IMR-90 (cell line): ENCODE results near the gene POU3F3. TPM values are rescaled to one million over a fixed set of nuclear protein-coding genes. Genes with fewer than 3 reads are reported as not detected.

ENCODE experiments used
- ATAC-seq: fragments of 200-7000 bp; cut with Tn5 transposase; 2 replicates; pipeline ENCODE4 v1.9.1; 2020; ENCODE audit warnings: low read depth, mild to moderate bottlenecking, moderate library complexity
- BruUV-seq: library from RNA; stranded (reverse); fragments of 400-500 nt; replicated peaks from 2 replicates; lab custom pipeline; 2021; lab: Mats Ljungman, UMichigan
- CTCF ChIA-PET: fragments of 300-600 bp; formaldehyde crosslinking; extraction: SDS; loops from one replicate; lab custom pipeline; 2021; ENCODE audit warnings: antibody characterized with exemption; lab: Yijun Ruan, JAX
- POLR2A ChIA-PET: fragments of 300-600 bp; sonication (Branson Sonifier 250); formaldehyde crosslinking; loops from one replicate; lab custom pipeline; 2022; ENCODE audit warnings: antibody characterized with exemption; ENCODE audit not compliant: unreplicated experiment; lab: Charles Lee
- DNase-seq: peaks from one replicate; pipeline ENCODE4 v3.0.0; 2013
- H2AFZ ChIP-seq: replicated peaks from 2 replicates; pipeline ENCODE3; 2013; ENCODE audit warnings: low read length, mild to moderate bottlenecking; ENCODE audit not compliant: poor library complexity
- H2AK5ac ChIP-seq: 2 replicates; pipeline ENCODE4 v1.6.1; 2013; ENCODE audit warnings: low read depth, low read length, inconsistent platforms
- H2AK9ac ChIP-seq: replicated peaks from 2 replicates; pipeline ENCODE3; 2013; ENCODE audit warnings: mild to moderate bottlenecking, low read depth, low read length, moderate library complexity; ENCODE audit not compliant: poor library complexity
- H2BK120ac ChIP-seq: 2 replicates; pipeline ENCODE4 v1.6.1; 2013; ENCODE audit warnings: low read depth, low read length, inconsistent platforms
- H2BK15ac ChIP-seq: 3 replicates; pipeline ENCODE4 v1.6.1; 2013; ENCODE audit warnings: low read depth, low read length, inconsistent platforms
- H2BK20ac ChIP-seq: 2 replicates; pipeline ENCODE4 v1.6.1; 2013; ENCODE audit warnings: low read depth, mild to moderate bottlenecking, inconsistent platforms, low read length, moderate library complexity
- H2BK5ac ChIP-seq: 2 replicates; pipeline ENCODE4 v1.6.1; 2013; ENCODE audit warnings: mild to moderate bottlenecking, low read depth, low read length, inconsistent platforms; ENCODE audit not compliant: poor library complexity, severe bottlenecking
- H3K14ac ChIP-seq: replicated peaks from 2 replicates; pipeline ENCODE4 v1.6.1; 2013; ENCODE audit warnings: low read depth, low read length, inconsistent platforms
- H3K18ac ChIP-seq: 2 replicates; pipeline ENCODE4 v1.6.1; 2013; ENCODE audit warnings: low read depth, low read length, control low read depth
- H3K23ac ChIP-seq: 2 replicates; pipeline ENCODE4 v1.6.1; 2013; ENCODE audit warnings: low read depth, low read length, inconsistent platforms
- H3K27ac ChIP-seq: 2 replicates; pipeline ENCODE4 v1.5.1; 2013; ENCODE audit warnings: mild to moderate bottlenecking, control low read depth, low read length; ENCODE audit not compliant: insufficient read depth
- H3K27me3 ChIP-seq: 2 replicates; pipeline ENCODE4 v1.6.1; 2013; ENCODE audit warnings: low read length; ENCODE audit not compliant: control insufficient read depth, insufficient read depth
- H3K36me3 ChIP-seq: 2 replicates; pipeline ENCODE4 v1.6.1; 2013; ENCODE audit warnings: low read length, mixed read lengths; ENCODE audit not compliant: control insufficient read depth, insufficient read depth
- H3K4ac ChIP-seq: 2 replicates; pipeline ENCODE4 v1.6.1; 2013; ENCODE audit warnings: low read depth, low read length, inconsistent platforms
- H3K4me1 ChIP-seq: 2 replicates; pipeline ENCODE4 v1.6.1; 2013; ENCODE audit warnings: low read length, mixed read lengths; ENCODE audit not compliant: control insufficient read depth, insufficient read depth
- H3K4me2 ChIP-seq: 2 replicates; pipeline ENCODE4 v1.6.1; 2013; ENCODE audit warnings: low read depth, mild to moderate bottlenecking, control low read depth, low read length, moderate library complexity
- H3K4me3 ChIP-seq: 2 replicates; pipeline ENCODE4 v1.5.1; 2013; ENCODE audit warnings: low read depth, mild to moderate bottlenecking, control low read depth, low read length, moderate library complexity; ENCODE audit not compliant: insufficient read depth
- H3K56ac ChIP-seq: 2 replicates; pipeline ENCODE4 v1.6.1; 2013; ENCODE audit warnings: low read length, inconsistent platforms; ENCODE audit not compliant: insufficient read depth; ENCODE audit errors: extremely low read depth
- H3K79me1 ChIP-seq, 2 experiments: 2 replicates each; pipeline ENCODE4 v1.6.1; 2013; ENCODE audit warnings: low read length in 2 of 2, inconsistent platforms in 1 of 2, low read depth in 1 of 2
- H3K9ac ChIP-seq: 2 replicates; pipeline ENCODE4 v1.6.1; 2013; ENCODE audit warnings: low read depth, low read length, control low read depth
- H3K9me1 ChIP-seq: 2 replicates; pipeline ENCODE4 v1.6.1; 2013; ENCODE audit warnings: low read length, inconsistent platforms; ENCODE audit not compliant: insufficient read depth
- H3K9me3 ChIP-seq: 2 replicates; pipeline ENCODE4 v1.6.1; 2013; ENCODE audit warnings: low read length; ENCODE audit not compliant: control insufficient read depth, insufficient read depth
- H4K20me1 ChIP-seq: 2 replicates; pipeline ENCODE4 v1.6.1; 2013; ENCODE audit warnings: low read length, inconsistent platforms; ENCODE audit not compliant: insufficient read depth
- H4K5ac ChIP-seq: 2 replicates; pipeline ENCODE4 v1.6.1; 2013; ENCODE audit warnings: mild to moderate bottlenecking, low read depth, low read length, control low read depth
- H4K8ac ChIP-seq, 2 experiments: 2 replicates each; pipeline ENCODE4 v1.6.1; 2013; ENCODE audit warnings: low read depth in 2 of 2, low read length in 2 of 2, control low read depth in 1 of 2, inconsistent platforms in 1 of 2
- H4K91ac ChIP-seq: 2 replicates; pipeline ENCODE4 v1.6.1; 2013; ENCODE audit warnings: low read depth, low read length, inconsistent platforms; ENCODE audit not compliant: insufficient read depth
- BHLHE40 ChIP-seq: fragments of 150-350 bp; IDR thresholded peaks from 2 replicates; pipeline ENCODE4 v1.6.1; 2016; ENCODE audit warnings: mild to moderate bottlenecking, low read depth, low read length
- CEBPB ChIP-seq: IDR thresholded peaks from 2 replicates; pipeline ENCODE4 v1.6.1; 2012; ENCODE audit warnings: low read depth, low read length, improper control_type of control experiment
- CHD1 ChIP-seq: IDR thresholded peaks from 2 replicates; pipeline ENCODE4 v1.6.1; 2012; ENCODE audit warnings: low read depth, low read length, improper control_type of control experiment
- CTCF ChIP-seq: conservative IDR thresholded peaks from 2 replicates; pipeline ENCODE4 v1.5.1; 2012; ENCODE audit warnings: mild to moderate bottlenecking, low read depth, low read length, improper control_type of control experiment
- ELK1 ChIP-seq: fragments of 150-350 bp; IDR thresholded peaks from 2 replicates; pipeline ENCODE4 v1.6.1; 2016; ENCODE audit warnings: low read depth, mild to moderate bottlenecking, low read length, moderate library complexity, borderline replicate concordance
- FOS ChIP-seq: fragments of 150-350 bp; IDR thresholded peaks from 2 replicates; pipeline ENCODE4 v1.6.1; 2016; ENCODE audit warnings: low read depth, low read length
- MAFK ChIP-seq: IDR thresholded peaks from 2 replicates; pipeline ENCODE4 v1.6.1; 2012; ENCODE audit warnings: low read depth, low read length, improper control_type of control experiment
- MAZ ChIP-seq: IDR thresholded peaks from 2 replicates; pipeline ENCODE4 v1.6.1; 2012; ENCODE audit warnings: low read depth, mild to moderate bottlenecking, low read length, improper control_type of control experiment, moderate library complexity, borderline replicate concordance
- NFE2L2 ChIP-seq: fragments of 150-350 bp; IDR thresholded peaks from 2 replicates; pipeline ENCODE4 v1.6.1; 2016; ENCODE audit warnings: low read depth, mild to moderate bottlenecking, low read length
- POLR2A ChIP-seq: IDR thresholded peaks from 2 replicates; pipeline ENCODE4 v1.6.1; 2012; ENCODE audit warnings: mild to moderate bottlenecking, low read depth, low read length
- RAD21 ChIP-seq: IDR thresholded peaks from 2 replicates; pipeline ENCODE4 v1.6.1; 2012; ENCODE audit warnings: low read length, improper control_type of control experiment
- RCOR1 ChIP-seq: IDR thresholded peaks from 2 replicates; pipeline ENCODE4 v1.6.1; 2012; ENCODE audit warnings: mild to moderate bottlenecking, low read length, improper control_type of control experiment; ENCODE audit not compliant: insufficient replicate concordance
- RFX5 ChIP-seq: IDR thresholded peaks from 2 replicates; pipeline ENCODE4 v1.8.0; 2012; ENCODE audit warnings: low read depth, mild to moderate bottlenecking, low read length, moderate library complexity
- SMC3 ChIP-seq: fragments of 150-350 bp; IDR thresholded peaks from 2 replicates; pipeline ENCODE4 v1.6.1; 2016; ENCODE audit warnings: low read depth, mild to moderate bottlenecking, antibody characterized with exemption, low read length, moderate library complexity
- USF2 ChIP-seq: fragments of 150-350 bp; IDR thresholded peaks from 2 replicates; pipeline ENCODE4 v1.6.1; 2017; ENCODE audit warnings: mild to moderate bottlenecking, antibody characterized with exemption, low read length, low read depth
- WGBS, 2 experiments: methylation state at CpG; one replicate each; pipeline versions ENCODE4 v1.1.5 to v1.1.7; 2013; ENCODE audit warnings: missing lambda C conversion rate in 2 of 2; ENCODE audit not compliant: insufficient read length in 1 of 2; ENCODE audit errors: extremely low coverage in 2 of 2; 5-methylcytosine and 5-hydroxymethylcytosine counted together
- dilution Hi-C: fragments of 300-500 bp; cut with HindIII; formaldehyde crosslinking; loops from one replicate; pipeline ENCODE4 v1.14.3; 2018; ENCODE audit warnings: low sequenced_read_pairs; ENCODE audit not compliant: unreplicated experiment
- in situ Hi-C: fragments of 300-500 bp; cut with MboI; formaldehyde crosslinking; loops from 3 replicates; pipeline ENCODE4 v1.14.3; 2019; ENCODE audit warnings: low sequenced_read_pairs, inconsistent platforms, mixed read lengths
- intact Hi-C: fragments of 100-400 bp; cut with micrococcal nuclease; formaldehyde crosslinking; loops from 2 replicates; pipeline ENCODE4 v1.10.0; 2022
- polyA plus RNA-seq, 3 experiments: library from polyadenylated mRNA; depleted of rRNA; stranded (reverse); fragments of >200 nt; gene quantifications; 2 replicates each; pipeline ENCODE4 v1.2.3, GENCODE V29; 2012; ENCODE audit warnings: low replicate concordance in 1 of 3
- total RNA-seq: library from RNA; depleted of rRNA; stranded (reverse); fragments of >200 nt; gene quantifications from 2 replicates; pipeline ENCODE4 v1.2.3, GENCODE V29; 2012

POU3F3 gene
- total and polyA plus RNA-seq, 2 of the 4 experiments (the other 2 are of a cell fraction), result not detected

GRCh38 chr2:104857262-104858005 is 3.5 kb downstream of the POU3F3 start:
- Histone ChIP-seq H4K91ac (no peak overlapping the region), H3K23ac (no peak overlapping the region), H3K4me2 (peak overlapping the region; percentile 66), H2AK9ac (no peak overlapping the region), H3K9me3 (peaks cover 9% of the 10 kb centered on the region), H4K5ac (no peak overlapping the region), H3K14ac (no peak overlapping the region), H2BK5ac (no peak overlapping the region), H2BK20ac (no peak overlapping the region), H3K4me3 (peak overlapping the region; percentile 13; the same call in 1 of the 2 replicates), H3K27me3 (peaks cover 63% of the 10 kb centered on the region), H2BK15ac (no peak overlapping the region), H3K56ac (no peak overlapping the region), H2BK120ac (no peak overlapping the region), H4K20me1 (no peaks in the 10 kb centered on the region), H3K9ac (no peak overlapping the region), H3K79me1 (no peaks in the 10 kb centered on the region), H3K27ac (no peak overlapping the region), H3K18ac (no peak overlapping the region), H3K9me1 (no peaks in the 10 kb centered on the region), H2AFZ (no peak overlapping the region), H3K4me1 (no peaks in the 10 kb centered on the region), H2AK5ac (no peak overlapping the region), H4K8ac (no peak overlapping the region), H3K36me3 (no peaks in the 10 kb centered on the region), H3K4ac (no peak overlapping the region)
- DNase-seq, result no peak
- ChIA-PET CTCF (interaction anchor here (2.0 kb wide), 1 partner anchor 8 kb away, joined by 8 read pairs; no protein-coding TSS in a partner anchor), POLR2A (no interaction called here)
- intact Hi-C loops, result no loop called here
- WGBS, 2 experiments, result 18% methylated on average over 2 of the region's 33 CpGs; no CpG with 5 or more reads in 1 of the 2 experiments
- ATAC-seq, result no peak
- BruUV-seq, result no TSS peak
- in situ Hi-C loops, result no loop called here
- dilution Hi-C loops, result no loop called here
- TF ChIP-seq CTCF (no peak), SMC3 (no peak), MAFK (no peak), BHLHE40 (no peak), ELK1 (no peak), NFE2L2 (no peak), CEBPB (no peak), MAZ (no peak), RAD21 (no peak), USF2 (no peak), POLR2A (no peak), RFX5 (no peak), CHD1 (no peak), FOS (no peak), RCOR1 (no peak)
